Neural crest cell (in vitro differentiated cells): ENCODE results near the gene EVL. TPM values are rescaled to one million over a fixed set of nuclear protein-coding genes. Genes with fewer than 3 reads are reported as not detected.

ENCODE experiments used
- DNase-seq: peaks from one replicate; pipeline ENCODE4 v3.0.0; 2021; ENCODE audit warnings: low read depth, mixed read lengths, low spot score
- H3K27ac Mint-ChIP-seq: one replicate; pipeline ENCODE4 v1.8.0; 2021; ENCODE audit warnings: mild to moderate bottlenecking, mixed read lengths; ENCODE audit not compliant: unreplicated experiment
- H3K27me3 Mint-ChIP-seq: 2 replicates; pipeline ENCODE4 v1.8.0; 2021; ENCODE audit warnings: low read depth, mild to moderate bottlenecking, mixed read lengths
- H3K36me3 Mint-ChIP-seq: 2 replicates; pipeline ENCODE4 v1.8.0; 2021; ENCODE audit warnings: low read depth, mild to moderate bottlenecking, mixed read lengths
- H3K4me1 Mint-ChIP-seq: 2 replicates; pipeline ENCODE4 v1.8.0; 2021; ENCODE audit warnings: mixed read lengths
- H3K4me3 Mint-ChIP-seq: one replicate; pipeline ENCODE4 v1.8.0; 2021; ENCODE audit warnings: mild to moderate bottlenecking, mixed read lengths
- H3K9me3 Mint-ChIP-seq: 2 replicates; pipeline ENCODE4 v1.8.0; 2021; ENCODE audit warnings: mixed read lengths
- total RNA-seq: library from RNA; stranded (reverse); gene quantifications from 2 replicates; pipeline ENCODE4 v1.2.1, GENCODE V29; 2021
- TF ChIP-seq, protein P1 (sequence below): fragments of 200-600 bp; sonication (generic); conservative IDR thresholded peaks from 2 replicates; pipeline ENCODE4 v1.5.0; 2021; ENCODE audit warnings: antibody characterized with exemption, mild to moderate bottlenecking

The EVL gene
- total RNA-seq, 1 donor from 2014 or later, result 218 TPM

DNA sequence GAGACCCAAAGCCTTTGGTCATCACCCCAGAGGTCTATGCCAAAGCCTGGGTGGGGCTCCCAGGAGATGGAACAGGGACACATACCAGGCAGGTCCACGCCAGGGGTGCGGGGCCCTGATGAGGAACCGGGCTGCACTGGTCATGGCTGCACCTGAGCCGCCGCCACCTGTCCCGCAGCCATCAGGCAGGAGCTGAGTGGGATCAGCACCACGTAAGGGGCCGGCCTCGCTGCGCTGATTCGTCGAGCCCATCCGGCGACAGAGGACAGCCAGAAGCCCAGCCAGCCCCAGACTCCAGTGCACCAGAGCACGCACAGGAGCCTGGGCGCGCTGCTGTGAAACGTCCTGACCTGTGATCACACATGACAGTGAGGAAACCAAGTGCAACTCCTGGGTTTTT lies 78.3 kb downstream of the EVL start:
- Mint-ChIP-seq H3K27me3 (no peaks in the 10 kb centered on the region), H3K36me3 (no peaks in the 10 kb centered on the region), H3K9me3 (no peaks in the 10 kb centered on the region), H3K27ac (no peak overlapping the region), H3K4me1 (peaks cover 8% of the 10 kb centered on the region), H3K4me3 (no peak overlapping the region)
- no peak for DNase-seq
- TF ChIP-seq, protein P1, sequence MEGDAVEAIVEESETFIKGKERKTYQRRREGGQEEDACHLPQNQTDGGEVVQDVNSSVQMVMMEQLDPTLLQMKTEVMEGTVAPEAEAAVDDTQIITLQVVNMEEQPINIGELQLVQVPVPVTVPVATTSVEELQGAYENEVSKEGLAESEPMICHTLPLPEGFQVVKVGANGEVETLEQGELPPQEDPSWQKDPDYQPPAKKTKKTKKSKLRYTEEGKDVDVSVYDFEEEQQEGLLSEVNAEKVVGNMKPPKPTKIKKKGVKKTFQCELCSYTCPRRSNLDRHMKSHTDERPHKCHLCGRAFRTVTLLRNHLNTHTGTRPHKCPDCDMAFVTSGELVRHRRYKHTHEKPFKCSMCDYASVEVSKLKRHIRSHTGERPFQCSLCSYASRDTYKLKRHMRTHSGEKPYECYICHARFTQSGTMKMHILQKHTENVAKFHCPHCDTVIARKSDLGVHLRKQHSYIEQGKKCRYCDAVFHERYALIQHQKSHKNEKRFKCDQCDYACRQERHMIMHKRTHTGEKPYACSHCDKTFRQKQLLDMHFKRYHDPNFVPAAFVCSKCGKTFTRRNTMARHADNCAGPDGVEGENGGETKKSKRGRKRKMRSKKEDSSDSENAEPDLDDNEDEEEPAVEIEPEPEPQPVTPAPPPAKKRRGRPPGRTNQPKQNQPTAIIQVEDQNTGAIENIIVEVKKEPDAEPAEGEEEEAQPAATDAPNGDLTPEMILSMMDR, result no peak

DNA sequence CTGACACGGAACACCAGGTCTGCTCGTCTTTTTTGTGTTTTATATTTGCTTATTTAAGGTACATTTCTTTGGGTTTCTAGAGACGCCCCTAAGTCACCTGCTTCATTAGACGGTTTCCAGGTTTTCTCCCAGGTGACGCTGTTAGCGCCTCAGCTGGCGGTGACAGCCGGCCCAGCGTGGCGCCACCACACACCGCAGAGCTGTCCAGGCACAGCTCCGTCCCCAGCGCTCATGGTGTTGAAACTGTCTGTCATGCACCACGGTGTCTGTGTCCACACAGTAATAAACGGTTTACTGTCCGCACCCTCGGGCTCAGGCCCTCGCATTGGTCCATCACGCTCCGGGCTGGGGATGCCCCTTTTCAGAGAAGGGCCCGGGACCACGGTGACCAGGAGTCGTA lies 78.7 kb downstream of the EVL start:
- no peak overlapping the region for H3K4me3 Mint-ChIP-seq
- DNase-seq, result no peak
- TF ChIP-seq, protein P1, result no peak
- no peaks in the 10 kb centered on the region for H3K9me3 Mint-ChIP-seq
- H3K27me3 Mint-ChIP-seq, result no peaks in the 10 kb centered on the region
- peaks cover 8% of the 10 kb centered on the region for H3K4me1 Mint-ChIP-seq
- no peaks in the 10 kb centered on the region for H3K36me3 Mint-ChIP-seq
- no peak overlapping the region for H3K27ac Mint-ChIP-seq

DNA sequence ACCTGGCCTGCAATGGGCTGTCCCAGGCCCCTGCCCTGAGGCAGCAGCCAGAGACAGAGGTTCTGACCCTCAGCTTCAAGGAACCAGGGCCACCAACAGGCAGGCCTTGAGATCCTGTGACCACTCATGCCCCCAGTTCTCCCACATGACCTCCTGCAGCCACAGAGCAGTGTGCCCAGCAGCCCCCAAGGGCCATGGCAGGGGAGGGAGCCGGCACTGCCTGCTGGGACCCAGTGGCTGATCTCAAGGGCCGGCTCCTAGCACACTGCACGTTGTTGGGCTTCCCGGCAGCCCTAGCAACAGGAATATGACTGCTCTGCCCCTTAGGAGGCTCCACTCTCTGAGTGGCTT lies 79.4 kb downstream of the EVL start:
- Mint-ChIP-seq H3K36me3 (no peaks in the 10 kb centered on the region), H3K27me3 (no peaks in the 10 kb centered on the region), H3K9me3 (no peaks in the 10 kb centered on the region), H3K27ac (no peak overlapping the region), H3K4me1 (peaks cover 8% of the 10 kb centered on the region), H3K4me3 (no peak overlapping the region)
- TF ChIP-seq, protein P1, result no peak
- no peak for DNase-seq

DNA sequence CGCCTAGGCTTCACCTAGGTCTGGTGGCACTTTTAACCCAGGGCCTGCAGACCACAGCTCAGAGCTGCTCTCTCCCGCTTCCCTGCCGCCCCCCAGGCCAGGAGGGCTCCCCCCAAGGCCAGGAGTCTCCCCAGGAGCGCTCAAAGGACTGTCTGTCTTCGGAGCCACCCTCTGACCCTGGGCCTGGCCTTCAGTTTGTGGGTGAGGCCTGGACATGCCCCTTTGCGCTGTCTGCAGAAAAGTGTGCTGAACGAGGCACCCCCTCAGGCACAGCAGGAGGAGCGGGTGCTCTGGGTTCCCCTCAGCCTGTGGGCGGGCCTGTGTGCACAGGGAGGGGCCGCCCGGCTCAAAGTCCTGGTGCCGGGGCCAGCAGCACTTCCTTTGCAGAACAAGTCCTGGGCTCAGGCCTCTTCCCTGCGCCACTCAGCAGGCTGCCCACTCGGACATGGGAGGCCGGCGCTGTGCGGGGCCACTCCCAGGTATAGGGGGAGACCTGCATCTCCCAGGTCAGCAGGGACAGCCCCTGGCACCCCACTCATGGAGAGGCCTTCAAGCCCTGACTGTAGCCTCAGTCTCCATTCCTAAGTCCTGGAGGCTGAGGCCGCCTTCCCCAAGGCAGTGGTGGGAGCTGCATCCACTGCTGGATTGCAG lies 79.9 kb downstream of the EVL start:
- Mint-ChIP-seq H3K4me1 (peaks cover 8% of the 10 kb centered on the region), H3K27ac (no peak overlapping the region), H3K36me3 (no peaks in the 10 kb centered on the region), H3K4me3 (no peak overlapping the region), H3K27me3 (no peaks in the 10 kb centered on the region), H3K9me3 (no peaks in the 10 kb centered on the region)
- TF ChIP-seq, protein P1, result no peak
- no peak for DNase-seq

DNA sequence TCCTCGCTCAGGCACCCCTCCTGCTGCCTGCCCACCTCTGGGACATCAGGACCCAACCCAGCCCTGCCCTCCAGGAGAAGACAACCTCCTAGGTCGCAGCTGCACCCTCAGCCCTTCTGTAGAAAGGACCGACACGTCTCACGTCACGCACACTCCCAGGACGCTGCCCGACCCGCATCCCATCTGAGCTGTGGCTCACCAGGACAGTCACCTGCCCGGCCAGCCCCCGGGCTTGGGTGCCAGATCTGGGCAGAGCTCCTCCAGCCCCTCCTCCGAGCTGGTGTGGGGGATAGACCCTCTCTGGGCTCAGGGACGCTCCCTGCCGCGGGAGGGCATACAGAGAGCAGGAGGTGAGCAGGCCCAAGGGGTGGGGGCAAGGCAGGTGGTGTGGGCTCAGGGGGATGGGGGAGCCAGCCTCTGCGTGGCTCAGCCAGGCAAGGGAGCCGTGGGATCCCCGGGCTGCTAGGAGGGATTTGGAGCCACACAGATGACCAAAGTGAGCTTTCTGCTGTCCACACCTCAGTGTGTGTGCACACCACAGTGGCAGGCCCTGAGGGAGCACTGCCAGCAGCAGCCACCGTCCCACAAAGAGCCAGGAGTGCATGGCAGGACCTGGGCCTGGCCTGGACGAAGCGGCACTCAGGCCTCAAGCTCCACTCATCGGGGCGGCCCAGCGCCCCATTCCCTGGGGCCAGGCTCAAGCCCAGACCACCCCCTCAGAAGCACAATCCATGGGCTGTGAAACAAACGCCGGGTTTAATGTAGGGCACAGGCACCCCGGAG lies 80.7 kb downstream of the EVL start:
- Mint-ChIP-seq H3K4me3 (no peak overlapping the region), H3K4me1 (peaks cover 2% of the 10 kb centered on the region)

More for the DNA sequence above, 80.7 kb downstream of the EVL start:
- Mint-ChIP-seq H3K36me3 (no peaks in the 10 kb centered on the region), H3K27ac (no peak overlapping the region), H3K27me3 (no peaks in the 10 kb centered on the region), H3K9me3 (no peaks in the 10 kb centered on the region)
- TF ChIP-seq, protein P1, result no peak
- no peak for DNase-seq
